NCI-H1105 (cell line): ENCODE results near the gene MPHOSPH8.
"Not testable (repeated sequence)": the region's sequence is repeated elsewhere in the genome, so short reads cannot be mapped to it uniquely, and the experiment has no call there.

ENCODE experiments used
- DNase-seq: peaks from one replicate; lab custom pipeline; 2025; lab: John Stamatoyannopoulos, UW

Gene MPHOSPH8

DNA sequence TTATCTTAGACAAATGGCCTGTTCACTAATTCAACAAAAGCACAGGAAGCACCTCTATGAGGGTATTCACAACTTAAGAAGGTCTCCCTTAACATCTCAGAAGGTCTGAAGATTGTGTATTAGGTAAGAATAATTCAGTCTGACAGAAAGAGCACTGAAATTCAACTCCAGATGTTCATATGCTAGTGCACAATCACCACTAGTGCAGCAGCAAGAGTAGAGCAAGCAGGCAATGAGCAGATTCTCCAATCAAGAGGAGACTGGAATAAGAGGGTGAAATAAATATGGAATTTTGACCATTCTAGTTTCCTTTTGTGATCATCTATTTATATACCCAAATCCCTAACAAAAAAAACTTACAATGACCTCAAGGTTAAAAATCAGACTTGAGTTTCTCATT lies 52.0 kb downstream of the MPHOSPH8 start:
- DNase-seq = no peak

GRCh38 chr13:19691447-19691846 lies 58.0 kb downstream of the MPHOSPH8 start:
- DNase-seq = not testable (repeated sequence)

DNA sequence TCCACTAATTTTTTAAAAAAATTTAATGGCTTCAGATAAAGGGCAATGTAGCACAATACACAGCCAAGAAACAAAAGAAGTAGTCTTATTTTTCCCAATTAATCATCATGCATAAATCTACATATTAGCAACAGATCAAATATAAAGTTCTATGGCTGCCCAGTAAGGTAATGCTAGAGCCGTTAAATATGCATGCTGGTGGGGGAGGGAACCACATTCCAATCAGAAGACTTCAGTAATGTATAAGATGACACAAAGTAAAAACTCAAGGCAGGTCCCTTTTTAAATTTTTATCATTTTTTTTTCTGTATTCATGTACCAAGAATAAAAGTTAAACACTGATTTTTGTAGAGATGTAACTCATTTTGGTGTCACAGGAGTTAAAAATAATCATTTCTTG lies 62.0 kb downstream of the MPHOSPH8 start:
- DNase-seq = no peak

- DNase-seq = no peak
Measured at GRCh38 chr13:19695829-19696228, 62.4 kb downstream of the MPHOSPH8 start.

DNA sequence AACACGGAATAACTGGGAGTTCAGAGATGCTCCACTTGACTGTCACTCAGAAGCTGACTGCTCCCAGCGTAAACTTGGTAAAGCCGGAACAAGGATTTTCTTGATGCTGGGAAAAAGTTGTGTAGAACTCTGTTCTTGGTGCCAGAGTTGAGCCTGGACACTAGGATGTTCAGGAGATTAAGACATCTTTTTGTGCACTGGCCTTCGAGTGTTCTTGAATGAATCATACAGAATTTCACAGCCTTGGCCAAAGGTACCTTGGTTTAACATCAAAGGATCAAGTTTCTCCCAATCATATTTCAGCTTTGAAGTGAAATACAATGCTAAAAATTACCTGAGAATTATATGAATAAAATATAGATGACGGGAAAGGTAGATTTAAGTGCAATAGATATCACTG lies 67.5 kb downstream of the MPHOSPH8 start:
- DNase-seq = not testable (repeated sequence)

GRCh38 chr13:19701619-19702018 lies 68.2 kb downstream of the MPHOSPH8 start:
- DNase-seq = not testable (repeated sequence)

DNA sequence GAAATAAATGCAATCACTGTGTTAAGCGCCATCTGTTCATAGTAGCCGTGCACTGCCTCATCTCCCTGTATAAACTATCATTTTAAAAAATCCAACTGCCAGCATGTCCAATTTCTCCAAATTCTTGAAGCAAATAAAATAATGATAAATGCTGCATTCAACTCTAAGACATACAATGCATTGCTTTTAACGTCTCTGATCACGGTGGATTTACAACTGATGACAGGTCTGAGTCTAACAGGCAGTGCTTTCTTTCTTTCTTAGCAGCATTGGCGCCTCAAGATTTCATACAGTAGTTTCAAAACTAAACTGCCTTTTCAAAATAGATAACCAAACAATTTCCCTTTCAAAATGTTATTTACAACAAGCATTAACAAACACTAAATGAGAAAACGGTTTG lies 70.8 kb downstream of the MPHOSPH8 start:
- DNase-seq = not testable (repeated sequence)

DNA sequence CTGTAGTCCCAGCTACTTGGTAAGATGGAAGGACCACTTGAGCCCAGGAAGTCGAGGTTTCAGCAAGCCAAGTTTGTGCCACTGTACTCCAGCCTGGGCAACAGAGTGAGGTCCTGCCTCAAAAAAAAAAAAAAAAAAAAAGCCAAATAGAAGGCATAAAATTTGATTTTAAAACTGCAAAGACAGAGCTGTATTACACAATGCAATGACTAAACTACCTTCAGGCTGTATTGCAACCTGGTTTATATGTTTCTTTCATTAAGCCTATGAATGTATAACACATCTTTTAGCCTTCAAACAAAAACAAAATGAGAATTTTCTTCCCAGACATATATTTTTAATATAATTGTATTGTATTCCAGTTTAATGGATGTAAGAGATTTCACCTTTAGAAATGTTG lies 75.6 kb downstream of the MPHOSPH8 start:
- not testable (repeated sequence) for DNase-seq

- not testable (repeated sequence) for DNase-seq
Measured at GRCh38 chr13:19709782-19710181, 76.3 kb downstream of the MPHOSPH8 start.

DNA sequence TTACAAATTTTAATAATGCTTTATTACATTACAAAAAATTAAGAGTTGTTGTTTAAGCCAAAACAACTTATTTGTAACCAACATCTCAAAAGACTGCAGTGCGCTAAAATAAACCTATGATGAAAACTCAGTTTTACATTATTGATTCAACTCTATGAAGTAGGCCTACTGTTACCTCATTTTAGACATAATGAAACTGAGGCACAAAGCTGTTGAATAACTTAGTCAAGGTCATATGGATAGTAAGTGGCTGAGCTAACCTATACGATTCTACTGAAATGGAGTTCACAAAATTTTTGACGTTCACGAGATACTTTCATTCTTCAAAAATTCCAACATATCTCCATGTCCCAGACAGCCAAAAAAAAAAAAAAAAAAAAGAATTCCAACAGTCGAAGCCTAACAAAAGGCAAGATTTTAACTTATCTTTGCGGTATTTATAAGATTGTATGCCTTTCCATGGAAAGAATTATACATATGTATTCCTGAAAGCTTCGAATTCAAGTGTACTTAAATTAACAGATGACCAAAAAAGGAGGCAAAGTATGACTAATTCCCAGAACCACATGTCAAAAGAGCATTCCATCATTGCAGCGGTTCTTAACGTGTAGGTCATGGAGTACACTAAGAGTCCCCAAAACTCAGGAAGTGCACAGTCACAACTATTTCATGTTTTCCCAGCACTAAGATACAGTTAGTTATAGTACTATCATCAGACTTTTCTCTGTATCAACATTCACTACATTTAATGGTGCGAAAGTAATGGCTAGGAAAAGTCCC lies 79.9 kb downstream of the MPHOSPH8 start:
- no peak for DNase-seq

- no peak for DNase-seq
Measured at GRCh38 chr13:19720039-19720438, 86.6 kb downstream of the MPHOSPH8 start.
